Astrocyte (in vitro differentiated cells and primary cell): ENCODE results near the gene TTC7B.

Experiments used
- CTCF ChIP-seq: IDR thresholded peaks from 2 replicates; pipeline ENCODE4 v1.5.1; 2011; ENCODE audit warnings: low read depth, mild to moderate bottlenecking, inconsistent platforms, low read length, moderate library complexity; ENCODE audit not compliant: insufficient read depth
- EZH2 ChIP-seq: IDR thresholded peaks from 2 replicates; pipeline ENCODE4 v1.6.1; 2012; ENCODE audit warnings: mild to moderate bottlenecking, low read length, inconsistent platforms; ENCODE audit not compliant: insufficient read depth

GRCh38 chr14:90582166-90582565, 234.1 kb downstream of the TTC7B start:
- TF ChIP-seq CTCF, result no peak
- TF ChIP-seq EZH2, result no peak
